GM21786 (cell line): Measurements from ENCODE around the gene TCF3.
"Not testable (repeated sequence)": the region's sequence is repeated elsewhere in the genome, so short reads cannot be mapped to it uniquely, and the experiment has no call there.

Experiments used
- ATAC-seq: cut with Tn5 transposase; IDR thresholded peaks from one replicate; pipeline ENCODE4 v1.9.1; 2021; ENCODE audit not compliant: unreplicated experiment

The TCF3 gene

GRCh38 chr19:1672769-1673644 is 20.6 kb upstream of the TCF3 start:
- no peak for ATAC-seq

GRCh38 chr19:1672038-1672768 is 19.8 kb upstream of the TCF3 start:
- no peak for ATAC-seq

GRCh38 chr19:1671716-1672037 is 19.3 kb upstream of the TCF3 start:
- ATAC-seq, result no peak

- ATAC-seq, result not testable (repeated sequence)
Measured at GRCh38 chr19:1670747-1671146, 18.3 kb upstream of the TCF3 start.

DNA sequence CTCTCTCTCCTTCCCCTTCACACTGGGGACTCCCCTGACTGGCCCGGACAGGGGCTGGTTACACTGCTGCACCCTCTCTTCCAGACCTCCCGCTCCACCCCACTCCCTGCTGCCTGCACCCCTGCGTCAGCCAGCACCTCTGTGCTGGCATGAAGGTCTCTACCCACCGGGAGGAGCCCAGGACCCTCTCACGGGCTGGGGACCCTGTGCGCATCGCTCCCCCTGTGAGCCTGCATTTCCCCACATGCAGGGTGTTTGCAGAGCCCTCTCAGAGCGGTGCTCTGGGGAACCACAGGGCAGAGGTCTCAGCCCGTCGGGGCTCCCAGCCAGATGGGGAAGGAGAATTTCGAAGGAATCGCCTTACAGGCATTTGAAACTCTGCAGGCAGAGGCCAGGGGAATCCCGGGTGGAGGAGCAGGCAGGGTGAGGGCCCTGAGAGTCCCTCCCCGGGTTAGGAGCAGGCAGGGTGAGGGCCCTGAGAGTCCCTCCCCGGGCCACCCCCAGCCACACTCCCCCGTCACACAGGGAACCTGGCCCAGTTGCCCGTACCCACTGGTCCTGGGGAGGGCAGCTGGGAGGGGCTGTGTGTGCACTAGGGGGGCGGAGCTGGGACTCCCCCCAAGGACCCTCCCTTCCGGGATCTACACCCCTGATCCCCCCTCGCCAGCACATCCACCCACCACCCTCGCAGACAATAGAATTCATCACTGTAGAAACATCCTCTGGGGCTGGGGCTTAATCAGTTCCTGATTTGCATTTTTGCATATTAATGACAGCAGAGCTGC is 16.3 kb upstream of the TCF3 start:
- ATAC-seq, result peak; percentile 38

DNA sequence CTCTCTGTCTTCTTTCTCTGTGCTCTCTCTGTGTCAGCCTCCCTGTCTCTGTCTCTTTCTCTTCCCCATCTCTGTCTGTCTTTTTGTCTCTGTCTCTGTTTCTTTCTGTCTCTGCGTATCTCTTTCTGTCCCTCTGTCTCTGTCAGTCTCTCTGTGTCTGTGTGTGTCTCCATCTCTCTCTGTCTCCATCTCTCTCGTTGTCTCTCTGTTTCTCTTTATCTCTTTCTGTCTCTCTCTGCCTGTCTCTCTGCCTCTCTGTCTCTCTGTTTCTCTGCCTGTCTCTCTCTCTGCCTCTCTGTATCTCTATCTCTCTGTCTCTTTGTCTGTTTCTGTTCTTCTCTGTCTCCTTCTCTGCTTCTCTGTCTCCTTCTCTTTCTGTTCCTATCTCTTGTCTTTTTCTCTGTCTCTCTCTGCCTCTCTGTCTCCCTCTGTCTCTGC is 15.7 kb upstream of the TCF3 start:
- no peak for ATAC-seq

GRCh38 chr19:1665565-1666047 is 13.2 kb upstream of the TCF3 start:
- peak; percentile 30 for ATAC-seq

DNA sequence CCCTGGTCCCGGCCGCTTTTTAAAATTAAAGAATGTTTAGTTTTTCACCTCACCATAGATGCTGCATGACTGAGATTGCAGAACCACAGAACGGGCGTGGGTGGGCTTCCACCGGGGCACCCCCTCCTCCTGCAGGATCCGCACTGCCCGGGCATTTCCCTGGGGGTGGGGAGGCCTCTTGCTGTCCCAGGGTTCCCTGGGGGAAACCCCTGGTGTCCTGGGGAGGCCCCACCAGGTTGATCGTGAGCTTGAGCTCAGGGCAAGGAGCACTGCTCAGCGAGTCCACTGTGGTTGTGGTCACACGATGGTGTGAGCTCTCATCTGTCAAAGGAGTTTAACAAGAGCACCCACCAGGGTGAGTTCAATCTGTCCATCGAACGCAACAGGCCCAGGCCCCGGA is 11.4 kb upstream of the TCF3 start:
- ATAC-seq, result no peak

GRCh38 chr19:1663227-1663626 is 10.8 kb upstream of the TCF3 start:
- ATAC-seq, result not testable (repeated sequence)

DNA sequence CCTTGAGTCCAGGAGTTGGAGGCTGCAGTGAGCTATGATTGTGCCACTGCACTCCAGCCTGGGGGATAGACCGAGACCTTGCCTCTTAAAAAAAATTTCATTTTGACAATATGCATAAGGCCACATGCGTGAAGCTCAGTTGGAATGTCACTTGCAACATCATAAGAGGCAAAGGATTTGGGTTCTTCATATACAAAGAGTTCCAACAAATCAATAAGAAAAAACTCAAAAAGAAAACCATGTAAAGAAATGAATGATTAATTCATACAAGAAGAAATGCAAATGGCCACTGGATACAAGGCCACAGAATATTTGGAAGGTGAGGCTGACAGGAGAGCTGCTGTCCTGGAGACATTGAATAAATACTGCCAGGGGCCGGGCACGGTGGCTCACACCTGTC is 9.6 kb upstream of the TCF3 start:
- ATAC-seq, result no peak

GRCh38 chr19:1659084-1659427 is 6.6 kb upstream of the TCF3 start:
- ATAC-seq, result no peak

DNA sequence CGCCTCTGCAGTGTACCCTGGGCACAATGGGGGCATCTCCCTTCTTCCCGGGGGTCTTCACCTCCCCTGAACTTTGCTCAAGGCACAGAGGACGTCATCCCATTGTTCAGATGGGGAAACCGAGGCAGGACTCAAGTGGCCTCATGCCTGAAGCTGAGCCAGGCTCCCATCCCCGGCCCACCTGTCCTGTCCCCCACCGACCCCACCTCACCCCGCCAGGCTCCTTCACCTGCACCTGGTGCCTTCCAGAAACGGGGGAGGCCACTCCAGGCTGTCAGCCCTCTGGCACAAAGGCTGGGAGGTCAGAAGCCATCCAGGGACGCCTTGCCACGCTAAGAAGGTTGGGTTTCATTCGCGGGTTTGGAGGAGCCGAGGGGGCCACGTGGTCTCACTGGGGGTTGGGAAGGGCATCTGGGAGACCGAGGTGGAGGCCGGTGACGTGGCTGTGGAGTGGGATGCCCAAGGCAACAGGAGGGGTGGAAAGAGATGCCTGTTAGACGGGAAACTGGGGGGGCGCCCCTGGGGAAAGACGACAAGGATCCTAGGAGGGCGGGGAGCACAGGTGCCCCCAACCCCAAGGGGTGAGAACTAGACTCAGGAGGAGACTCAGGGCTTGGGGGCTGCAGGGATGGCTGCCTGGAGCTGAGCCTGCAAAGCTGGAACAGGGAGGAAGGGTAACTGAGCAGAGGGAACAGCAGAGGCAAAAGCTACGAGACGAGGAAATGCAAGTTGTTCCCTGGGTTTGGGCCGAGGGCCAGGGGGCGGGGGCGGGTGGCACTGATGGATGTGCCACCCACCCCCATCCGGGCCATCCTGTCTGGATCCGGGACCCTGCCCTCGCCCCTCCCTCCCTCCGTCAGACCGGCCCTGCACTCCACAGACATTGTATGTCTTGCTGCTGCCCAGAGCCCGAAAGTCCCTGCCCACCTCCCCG is 6.0 kb upstream of the TCF3 start:
- ATAC-seq, result no peak

- ATAC-seq, result no peak
Measured at GRCh38 chr19:1657746-1658145, 5.3 kb upstream of the TCF3 start.

DNA sequence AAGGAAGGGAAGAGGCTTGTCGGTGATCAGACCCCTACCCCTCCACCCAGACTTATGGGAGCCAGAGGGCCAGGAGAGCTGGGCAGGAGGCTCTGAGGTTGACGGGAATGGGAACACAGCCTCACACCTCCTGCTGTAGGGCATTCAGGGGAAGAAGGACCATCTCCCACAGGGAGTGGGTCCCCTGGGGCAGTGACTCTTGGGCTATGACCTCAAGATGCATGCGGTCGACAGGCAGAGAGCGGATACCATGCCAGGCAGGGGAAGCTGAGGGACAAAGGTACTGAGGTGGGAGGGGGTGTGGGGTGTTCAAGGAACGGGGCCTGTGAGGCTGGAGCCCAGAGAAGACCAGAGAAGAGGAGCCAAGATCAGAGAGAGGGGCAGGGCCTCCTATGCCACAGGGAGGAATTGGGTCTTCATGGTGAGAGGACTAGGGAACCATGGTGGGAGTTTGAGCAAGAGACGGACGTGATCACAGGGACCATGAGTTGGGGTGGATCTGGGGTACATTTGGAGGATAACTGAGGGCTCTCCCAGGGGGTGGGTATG is 4.6 kb upstream of the TCF3 start:
- no peak for ATAC-seq

DNA sequence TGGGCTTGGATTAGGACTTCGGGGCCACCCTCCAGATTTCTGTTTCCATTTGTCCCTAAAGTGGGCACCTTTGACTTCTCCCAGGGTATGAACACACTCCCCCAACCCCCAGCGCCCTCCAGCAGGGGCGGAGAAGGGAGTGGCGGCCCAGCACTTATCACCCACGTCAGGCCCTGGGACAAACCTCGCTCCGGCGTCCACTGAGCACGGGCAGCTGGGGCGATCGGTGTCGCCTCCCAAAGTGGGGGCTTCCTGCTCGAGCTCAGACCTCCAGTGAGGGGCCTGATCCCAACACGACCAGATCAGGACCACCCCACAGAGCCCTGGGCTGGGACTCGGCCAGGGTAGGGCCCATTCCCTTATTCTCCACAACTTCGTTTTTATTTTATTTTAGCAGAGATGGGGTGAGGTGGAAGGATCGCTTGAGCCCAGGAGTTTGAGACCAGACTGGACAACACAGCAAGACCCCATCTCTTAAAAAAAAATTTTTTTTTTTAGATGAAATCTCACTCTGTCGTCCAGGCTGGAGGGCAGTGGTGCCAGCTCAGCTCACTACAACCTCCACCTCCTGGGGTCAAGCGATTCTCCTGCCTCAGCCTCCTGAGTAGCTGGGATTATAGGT is 3.7 kb upstream of the TCF3 start:
- ATAC-seq, result no peak

DNA sequence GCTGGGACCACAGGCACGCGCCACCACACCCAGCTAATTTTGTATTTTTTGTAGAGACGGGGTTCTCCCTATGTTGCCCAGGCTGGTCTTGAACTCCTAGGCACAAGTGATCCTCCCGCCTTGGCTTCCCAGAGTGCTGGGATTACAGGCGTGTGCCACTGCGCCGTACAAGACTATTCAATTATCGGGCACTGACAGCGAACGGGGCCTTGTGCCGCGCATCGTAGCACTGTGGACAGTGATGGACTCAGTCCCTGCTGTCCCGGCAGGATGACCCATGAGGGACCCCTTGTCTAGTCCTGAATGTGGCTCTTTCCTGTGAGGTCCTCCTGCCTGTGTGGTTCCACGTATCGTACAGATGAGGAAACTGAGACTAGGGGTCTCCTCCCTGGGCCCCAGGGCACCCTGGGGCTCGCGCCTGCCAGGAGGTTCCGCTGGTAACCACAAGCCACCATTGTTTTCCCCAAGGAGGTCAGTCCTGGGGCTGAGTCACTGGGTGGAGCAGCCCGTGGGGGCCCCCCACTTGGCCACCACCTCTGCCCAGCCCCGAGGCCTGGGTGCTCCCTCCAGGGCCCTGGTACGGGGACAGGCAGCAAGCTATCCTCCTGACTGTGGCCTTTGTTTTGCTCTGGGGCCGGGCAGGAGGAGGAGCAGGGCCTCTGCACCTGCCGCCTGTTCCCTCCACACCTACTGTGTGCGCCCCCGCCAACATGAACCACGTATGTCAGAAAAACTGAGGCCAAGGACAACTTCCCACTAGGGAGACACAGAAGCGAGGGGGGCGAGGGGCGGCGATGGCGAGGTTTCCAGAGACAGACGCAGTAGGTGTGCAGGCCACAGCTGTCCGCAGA is 2.9 kb upstream of the TCF3 start:
- ATAC-seq, result no peak

DNA sequence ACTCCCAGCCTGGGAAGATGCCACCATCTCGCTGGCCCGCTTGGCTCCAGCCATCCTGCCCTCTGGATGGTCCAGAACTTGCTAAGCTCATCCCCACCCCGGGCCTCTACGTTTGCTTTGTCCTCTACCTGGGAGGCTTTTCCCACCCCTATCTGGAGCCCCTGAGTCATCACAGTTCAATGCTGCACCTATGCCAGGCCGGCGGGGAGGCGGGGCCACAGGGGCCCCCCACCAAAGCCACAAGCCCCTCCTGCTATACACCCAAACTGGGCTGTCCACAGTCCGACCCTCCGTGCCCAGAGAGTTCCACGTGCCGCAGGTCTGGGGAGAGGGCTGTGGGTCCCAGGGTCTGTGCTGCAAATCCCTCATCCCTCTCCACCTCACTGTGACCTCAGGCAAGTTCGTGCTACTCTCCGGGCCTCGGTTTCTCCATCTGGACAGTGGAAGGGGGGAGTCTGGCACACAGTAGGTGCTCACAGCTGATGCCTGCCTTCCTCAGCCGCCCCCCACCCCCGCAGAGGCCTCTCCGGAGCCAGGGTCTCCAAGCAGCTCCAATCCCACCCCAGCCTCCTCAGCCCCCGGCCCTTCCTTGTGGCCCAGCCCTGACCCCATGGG is 1.9 kb upstream of the TCF3 start:
- ATAC-seq, result no peak

DNA sequence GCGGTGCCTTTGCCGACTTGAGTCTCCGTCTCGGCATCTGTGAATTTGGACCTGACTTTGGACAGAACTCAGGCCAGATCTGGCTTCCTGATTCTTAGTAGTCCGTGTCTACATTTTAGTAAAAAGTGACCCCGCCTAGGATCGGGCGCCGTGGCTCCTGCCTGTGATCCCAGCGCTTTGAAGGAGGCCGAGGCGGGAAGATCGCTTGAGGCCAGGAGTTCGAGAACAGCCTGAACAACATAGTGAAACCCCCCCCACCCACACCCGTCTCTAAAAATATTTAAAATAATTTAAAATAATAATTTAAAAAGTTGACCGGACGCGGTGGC is 849 bp upstream of the TCF3 start:
- ATAC-seq, result no peak
